ENCODE data around the gene C1QC.

The C1QC gene

GRCh38 chr1:22643381-22643780, at the start of gene C1QC:
C1QC (plus strand) TSS chr1:22643633; CDS start chr1:22644024, 391 bp downstream.
- DNase-seq = no peak

DNA sequence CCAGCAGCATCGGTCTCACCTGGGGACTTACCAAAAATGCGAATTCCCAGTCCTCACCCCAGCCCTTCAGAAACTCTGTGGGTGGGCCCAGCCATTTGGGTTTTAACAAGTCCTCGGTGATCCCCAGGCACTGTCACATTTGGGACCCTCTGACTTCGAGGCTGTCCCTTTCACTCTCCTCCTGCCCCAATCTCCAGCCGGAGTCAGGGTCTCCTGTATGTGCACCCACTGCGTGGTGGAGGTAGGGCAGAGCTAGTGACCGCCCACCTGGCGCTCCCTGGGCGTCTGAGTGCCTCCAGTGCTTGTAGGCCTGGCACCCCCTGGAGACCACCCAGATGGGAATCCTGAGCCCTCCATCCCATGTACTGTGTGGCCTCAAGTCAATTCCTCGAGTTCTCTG, 49.0 kb upstream of the C1QC start:
- no peak for DNase-seq

GRCh38 chr1:22595108-22595507, 48.3 kb upstream of the C1QC start:
- DNase-seq = no peak

GRCh38 chr1:22597301-22597965, 46.0 kb upstream of the C1QC start:
- no peak for DNase-seq

- no peak for DNase-seq
Observed at GRCh38 chr1:22597996-22598395, 45.4 kb upstream of the C1QC start.

DNA sequence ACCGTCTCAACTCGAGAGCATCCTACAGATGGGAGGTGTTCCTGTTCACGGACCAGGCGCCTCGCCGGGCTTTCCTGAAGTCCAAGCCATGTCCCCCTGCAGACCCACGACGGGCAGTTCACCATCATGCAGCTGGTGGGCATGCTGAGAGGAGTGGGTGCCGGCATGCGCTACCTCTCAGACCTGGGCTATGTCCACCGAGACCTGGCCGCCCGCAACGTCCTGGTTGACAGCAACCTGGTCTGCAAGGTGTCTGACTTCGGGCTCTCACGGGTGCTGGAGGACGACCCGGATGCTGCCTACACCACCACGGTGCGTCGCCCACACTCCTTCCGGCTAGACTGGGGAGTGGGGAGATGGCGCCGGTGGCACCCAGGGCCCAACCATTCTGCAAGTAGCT, 44.7 kb upstream of the C1QC start:
- DNase-seq = no peak

- no peak for DNase-seq
Observed at GRCh38 chr1:22600071-22600816, 43.2 kb upstream of the C1QC start.

DNA sequence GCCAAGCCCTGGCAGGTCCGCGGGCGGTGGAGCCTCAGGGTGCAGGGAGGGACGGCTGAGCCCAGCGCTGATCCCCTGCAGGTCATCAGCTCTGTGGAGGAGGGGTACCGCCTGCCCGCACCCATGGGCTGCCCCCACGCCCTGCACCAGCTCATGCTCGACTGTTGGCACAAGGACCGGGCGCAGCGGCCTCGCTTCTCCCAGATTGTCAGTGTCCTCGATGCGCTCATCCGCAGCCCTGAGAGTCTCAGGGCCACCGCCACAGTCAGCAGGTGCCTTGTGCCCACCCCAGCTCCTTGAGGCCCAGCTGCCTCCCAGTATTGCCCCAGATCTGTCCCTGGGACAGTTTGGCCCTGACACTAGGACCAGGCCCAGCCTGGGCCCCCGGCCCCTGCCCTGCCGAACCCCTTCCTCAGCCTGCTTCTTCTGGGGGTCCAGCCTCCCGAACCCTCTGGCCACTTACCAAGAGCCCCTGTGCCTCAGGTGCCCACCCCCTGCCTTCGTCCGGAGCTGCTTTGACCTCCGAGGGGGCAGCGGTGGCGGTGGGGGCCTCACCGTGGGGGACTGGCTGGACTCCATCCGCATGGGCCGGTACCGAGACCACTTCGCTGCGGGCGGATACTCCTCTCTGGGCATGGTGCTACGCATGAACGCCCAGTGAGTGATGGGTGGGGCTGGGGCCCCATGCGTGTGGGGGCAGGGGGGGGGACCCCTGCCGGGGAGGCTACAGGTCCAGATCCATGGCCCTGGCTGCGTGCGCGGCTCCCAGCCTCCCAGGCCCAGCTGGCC, 42.4 kb upstream of the C1QC start:
- DNase-seq = no peak

GRCh38 chr1:22601610-22602009, 41.8 kb upstream of the C1QC start:
- no peak for DNase-seq

GRCh38 chr1:22602060-22602740, 41.2 kb upstream of the C1QC start:
- DNase-seq = no peak

DNA sequence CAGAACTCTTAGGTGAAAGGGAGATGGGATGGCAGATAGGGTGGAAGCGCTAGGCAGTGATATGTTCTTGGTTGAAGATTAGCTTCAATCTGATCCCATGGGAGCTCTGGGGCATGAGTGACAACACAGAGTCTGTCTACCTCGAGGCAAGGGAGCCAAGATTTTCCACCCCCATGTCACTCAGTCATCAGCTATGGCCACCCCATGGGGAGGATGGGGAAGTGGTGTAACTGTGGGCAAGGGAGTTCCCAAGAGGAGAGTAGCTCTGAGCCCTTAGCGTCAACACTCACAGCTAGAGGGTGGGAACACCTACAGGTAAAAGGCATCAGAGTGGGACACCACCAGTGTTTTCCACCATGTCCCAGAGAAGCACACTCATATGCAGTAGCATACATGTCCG, 37.3 kb upstream of the C1QC start:
- DNase-seq = no peak

GRCh38 chr1:22607154-22607553, 36.3 kb upstream of the C1QC start:
- DNase-seq = no peak

DNA sequence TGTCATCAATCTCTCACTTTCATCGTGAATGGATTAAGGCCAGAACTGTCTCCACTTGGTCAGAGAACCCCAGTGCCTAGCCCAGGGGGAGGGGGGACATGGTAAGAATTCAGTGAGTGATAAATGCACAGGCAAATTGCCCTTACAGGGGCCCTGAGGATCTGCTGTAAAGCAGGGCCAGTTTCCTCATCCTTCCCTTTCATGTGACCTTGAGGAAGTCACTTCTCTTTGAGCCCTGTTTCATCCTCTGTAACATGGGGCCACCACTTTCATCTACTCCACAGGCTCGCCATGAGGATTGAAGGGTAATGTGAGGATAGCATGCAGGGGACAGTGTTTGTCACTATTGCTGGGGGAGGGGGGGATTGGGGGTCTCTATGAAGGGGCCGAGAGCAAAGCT, 35.1 kb upstream of the C1QC start:
- DNase-seq = no peak

GRCh38 chr1:22609291-22609690, 34.1 kb upstream of the C1QC start:
- DNase-seq = no peak

- no peak for DNase-seq
Observed at GRCh38 chr1:22611530-22611947, 31.9 kb upstream of the C1QC start.

DNA sequence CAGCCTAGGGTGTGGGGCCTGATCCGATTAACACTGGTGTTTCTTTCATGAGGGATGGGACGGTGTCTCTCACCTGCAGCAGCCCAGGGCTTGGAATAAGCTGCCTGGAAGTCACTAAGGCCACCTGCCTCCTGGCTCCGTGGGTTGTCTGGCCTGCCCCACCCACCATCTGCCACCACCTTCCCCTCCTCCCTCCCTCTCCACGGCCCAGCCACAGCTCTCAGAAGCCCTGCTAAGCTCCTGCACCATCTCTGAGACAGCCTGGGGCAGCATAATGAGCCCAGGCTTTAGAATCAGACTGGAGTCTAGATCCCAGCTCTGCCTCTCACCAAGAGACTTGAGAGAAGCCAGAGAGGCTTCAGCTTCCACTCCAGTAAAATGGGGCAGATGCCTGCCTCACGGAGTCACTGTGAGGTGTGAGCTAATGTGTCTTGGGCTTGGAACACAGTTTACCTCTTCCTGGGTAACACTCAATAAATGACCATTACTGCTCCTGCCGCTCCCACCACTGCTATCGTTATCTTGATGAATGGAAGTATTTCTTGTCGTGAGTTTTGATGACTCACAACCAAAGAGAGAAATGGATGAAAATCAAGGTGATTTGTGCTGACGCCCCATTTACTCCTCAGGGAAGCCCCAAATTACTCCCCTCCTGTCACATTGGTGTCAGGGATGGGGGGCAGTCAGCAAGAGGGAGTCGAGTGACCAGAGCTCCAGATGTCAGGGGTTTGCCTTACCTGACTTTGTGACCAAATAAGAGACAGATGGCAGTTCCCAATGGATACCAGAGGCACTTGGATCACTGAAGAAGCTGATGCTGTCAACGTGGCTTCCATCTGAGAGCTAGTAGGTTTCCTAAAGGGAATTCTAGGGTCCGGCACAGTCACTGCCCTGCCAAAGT, 30.5 kb upstream of the C1QC start:
- peak; percentile 9 for DNase-seq

- no peak for DNase-seq
Observed at GRCh38 chr1:22613572-22613918, 29.9 kb upstream of the C1QC start.

DNA sequence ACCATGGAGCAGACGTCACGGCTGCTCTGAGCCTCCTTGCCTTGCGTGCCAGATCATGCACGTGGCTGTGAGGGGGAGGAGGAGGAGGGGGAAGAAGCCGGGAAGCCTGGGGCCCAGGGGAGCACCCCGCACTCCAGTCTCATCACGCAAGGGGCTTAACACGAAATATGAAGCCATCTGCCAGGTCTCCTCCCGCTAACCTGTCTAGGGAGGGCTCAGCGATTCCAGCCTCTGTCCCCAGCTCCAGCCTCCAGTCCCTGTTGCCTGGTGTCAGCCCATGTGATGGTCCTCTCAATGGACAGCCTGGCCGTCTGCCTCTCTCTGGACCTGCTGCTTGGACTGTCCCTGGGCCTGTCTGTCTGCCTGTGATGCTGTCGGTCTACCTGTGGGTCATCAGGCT, 29.5 kb upstream of the C1QC start:
- no peak for DNase-seq

- DNase-seq = no peak
Observed at GRCh38 chr1:22615886-22616285, 27.5 kb upstream of the C1QC start.

DNA sequence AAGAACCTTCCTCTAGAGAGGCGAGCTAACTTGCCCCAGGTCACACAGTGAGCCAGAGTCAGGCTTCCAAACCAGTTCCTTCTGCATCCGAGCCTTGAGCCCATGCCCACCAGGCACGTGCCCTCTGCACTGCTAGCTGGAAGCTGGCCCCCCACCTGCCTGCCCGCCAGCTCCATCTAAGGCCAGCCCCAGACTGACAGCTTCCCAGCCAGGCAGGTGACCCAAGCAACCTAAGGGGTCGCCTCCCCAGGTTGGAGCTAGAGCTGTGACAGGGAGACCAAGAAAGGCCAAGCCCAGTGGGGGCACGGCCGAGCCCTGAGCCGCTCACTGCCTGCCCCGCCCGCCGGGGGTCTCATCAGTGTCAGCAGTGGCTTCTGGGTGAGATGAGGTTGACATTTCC, 26.9 kb upstream of the C1QC start:
- no peak for DNase-seq

- peak; percentile 44 for DNase-seq
Observed at GRCh38 chr1:22618056-22618455, 25.4 kb upstream of the C1QC start.

GRCh38 chr1:22619252-22619651, 24.2 kb upstream of the C1QC start:
- no peak for DNase-seq

Measured in DMS79 (cell line).